Muscle of leg (tissue), 11 donors: ENCODE data around the gene IGF1. TPM values are rescaled to one million over a fixed set of nuclear protein-coding genes. Genes with fewer than 3 reads are reported as not detected.

Experiments used
- DNase-seq: peaks from one replicate; pipeline ENCODE4 v3.0.0; 2013
- H3K27ac ChIP-seq: one replicate; pipeline ENCODE4 v1.5.1; 2013; ENCODE audit warnings: mild to moderate bottlenecking, low read length, control low read depth
- H3K27me3 ChIP-seq: one replicate; pipeline ENCODE4 v1.6.1; 2013; ENCODE audit warnings: low read length; ENCODE audit not compliant: control insufficient read depth, insufficient read depth
- H3K36me3 ChIP-seq: one replicate; pipeline ENCODE4 v1.6.1; 2013; ENCODE audit warnings: low read length; ENCODE audit not compliant: control insufficient read depth, insufficient read depth
- H3K4me1 ChIP-seq: one replicate; pipeline ENCODE4 v1.6.1; 2013; ENCODE audit warnings: low read length; ENCODE audit not compliant: control insufficient read depth, insufficient read depth
- H3K4me3 ChIP-seq: one replicate; pipeline ENCODE4 v1.5.1; 2013; ENCODE audit warnings: low read length, control low read depth
- H3K9me3 ChIP-seq: replicated peaks from 2 replicates; pipeline ENCODE4 v1.6.1; 2013; ENCODE audit warnings: low read depth, low read length; ENCODE audit not compliant: control insufficient read depth
- WGBS: methylation state at CpG from one replicate; pipeline ENCODE4 v1.1.5; 2013; ENCODE audit warnings: missing lambda C conversion rate; ENCODE audit not compliant: insufficient coverage; 5-methylcytosine and 5-hydroxymethylcytosine counted together
- polyA plus RNA-seq, 8 donors: library from polyadenylated mRNA; unstranded; fragments of 120-200 nt; gene quantifications; one replicate each; pipeline versions ENCODE4 v1.2.1 to v1.2.3, GENCODE V29; 2013; ENCODE audit warnings: inconsistent platforms in 1 of 8, low replicate concordance in 1 of 8; ENCODE audit not compliant: insufficient read length in 8 of 8, insufficient read depth in 1 of 8
- total RNA-seq: library from RNA; stranded (reverse); fragments of 120-200 nt; gene quantifications from one replicate; pipeline ENCODE4 v1.2.4, GENCODE V29; 2013

IGF1 gene
- total and polyA plus RNA-seq, 9 donors = 21.0 to 41.9 (median 26.5) TPM

DNA sequence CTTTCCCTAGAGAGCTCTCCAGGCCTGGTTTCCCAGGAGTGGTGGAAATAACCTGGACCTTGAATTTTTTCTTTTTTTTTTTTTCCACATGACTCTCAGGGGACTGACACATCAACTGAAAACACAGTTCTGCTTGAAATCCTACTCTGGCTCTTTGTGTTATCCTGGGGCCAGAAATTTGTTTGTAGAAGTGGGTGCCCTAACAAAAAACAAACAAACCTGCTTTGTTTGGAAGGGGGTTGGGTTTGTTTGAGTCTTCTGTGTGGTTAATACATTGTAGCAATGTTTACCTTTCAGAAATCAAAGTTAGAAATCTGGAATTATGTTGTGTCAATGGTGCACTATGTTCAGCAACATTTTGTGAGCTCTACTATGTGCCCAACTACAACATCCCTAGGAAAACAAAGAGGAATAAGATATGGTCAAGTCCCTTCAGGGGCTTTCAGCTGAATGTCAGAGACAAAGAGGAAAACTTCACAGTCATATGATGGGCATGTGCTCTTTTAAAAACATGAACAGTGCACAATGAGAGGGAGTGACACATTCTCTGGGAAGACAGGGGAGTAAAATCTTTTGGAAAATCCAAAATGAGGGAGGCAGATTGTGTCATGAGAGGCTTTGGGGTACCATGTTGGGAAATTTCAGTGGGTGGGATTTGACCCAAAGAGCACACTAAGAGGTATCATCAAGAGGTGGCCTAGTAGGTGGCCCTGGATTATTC, 1.5 kb upstream of the IGF1 start:
- no peak for DNase-seq
- H3K4me3 ChIP-seq = no peak overlapping the region
- no peaks in the 10 kb centered on the region for H3K9me3 ChIP-seq
- no peaks in the 10 kb centered on the region for H3K27me3 ChIP-seq
- H3K4me1 ChIP-seq = peaks cover 16% of the 10 kb centered on the region
- no peaks in the 10 kb centered on the region for H3K36me3 ChIP-seq
- H3K27ac ChIP-seq = peak overlapping the region; percentile 86

DNA sequence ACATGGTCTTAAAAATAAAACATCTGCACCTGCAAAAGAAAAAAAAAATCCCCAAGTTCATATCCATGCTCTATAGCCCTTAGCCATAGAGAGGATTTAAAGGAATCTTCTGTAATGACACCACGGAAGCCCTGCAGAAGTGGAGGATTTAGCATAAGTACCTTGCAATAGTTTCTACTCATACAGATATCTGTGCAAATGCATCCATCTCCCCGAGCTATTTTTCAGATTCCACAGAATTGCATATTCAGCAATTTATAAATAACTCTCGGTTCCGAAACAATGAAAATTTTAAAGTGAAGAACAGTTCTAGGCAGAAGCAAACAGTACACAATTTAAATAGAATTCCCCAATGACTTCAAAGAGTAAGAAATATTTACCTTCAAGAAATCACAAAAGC, 424 bp downstream of the IGF1 start:
- Histone ChIP-seq H3K9me3 (no peaks in the 10 kb centered on the region), H3K27ac (peak overlapping the region; percentile 86), H3K36me3 (no peaks in the 10 kb centered on the region), H3K4me1 (peaks cover 16% of the 10 kb centered on the region), H3K4me3 (peak overlapping the region; percentile 46), H3K27me3 (no peaks in the 10 kb centered on the region)
- no CpG with 5 or more reads among the region's 4 CpGs for WGBS
- peak; percentile 63 for DNase-seq

DNA sequence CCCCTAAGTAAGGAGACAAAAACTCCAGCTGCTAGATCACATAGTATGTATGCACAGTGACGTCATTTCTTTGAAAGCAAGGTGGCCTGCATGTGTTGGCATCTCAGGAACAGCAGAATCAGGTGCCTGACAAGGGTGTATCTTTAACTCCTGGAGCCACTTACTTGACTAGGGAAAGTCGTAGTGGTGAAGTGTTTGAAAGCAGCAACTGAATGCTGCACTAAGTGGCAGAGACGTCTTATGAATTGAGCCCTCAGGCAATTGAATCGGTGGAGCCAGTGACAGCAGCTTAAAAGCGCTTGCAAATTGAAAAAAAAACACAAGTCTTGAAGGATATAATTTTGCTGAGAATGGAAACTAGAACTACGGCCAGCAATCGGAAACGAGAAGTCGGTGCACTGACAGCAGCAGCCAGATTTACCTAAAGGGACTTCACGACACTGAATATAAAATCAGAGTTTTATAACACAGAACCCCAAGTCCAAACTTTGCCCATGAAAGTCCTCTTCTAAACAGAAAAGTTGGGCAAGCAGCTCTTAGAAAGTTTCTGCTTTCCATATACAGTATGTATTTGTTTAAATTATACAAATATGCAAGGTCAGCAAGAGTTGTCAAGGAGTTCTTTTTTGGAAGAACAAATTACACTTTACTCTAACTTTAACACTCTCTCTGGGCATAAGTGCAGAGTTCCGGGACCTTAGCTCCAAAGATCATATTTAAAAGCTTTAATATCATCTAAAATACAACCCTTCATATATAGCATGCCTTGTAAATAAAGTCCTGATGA, 1.1 kb downstream of the IGF1 start:
- 9% methylated on average over 6 of the region's 11 CpGs for WGBS
- peak overlapping the region; percentile 46 for H3K4me3 ChIP-seq

DNA sequence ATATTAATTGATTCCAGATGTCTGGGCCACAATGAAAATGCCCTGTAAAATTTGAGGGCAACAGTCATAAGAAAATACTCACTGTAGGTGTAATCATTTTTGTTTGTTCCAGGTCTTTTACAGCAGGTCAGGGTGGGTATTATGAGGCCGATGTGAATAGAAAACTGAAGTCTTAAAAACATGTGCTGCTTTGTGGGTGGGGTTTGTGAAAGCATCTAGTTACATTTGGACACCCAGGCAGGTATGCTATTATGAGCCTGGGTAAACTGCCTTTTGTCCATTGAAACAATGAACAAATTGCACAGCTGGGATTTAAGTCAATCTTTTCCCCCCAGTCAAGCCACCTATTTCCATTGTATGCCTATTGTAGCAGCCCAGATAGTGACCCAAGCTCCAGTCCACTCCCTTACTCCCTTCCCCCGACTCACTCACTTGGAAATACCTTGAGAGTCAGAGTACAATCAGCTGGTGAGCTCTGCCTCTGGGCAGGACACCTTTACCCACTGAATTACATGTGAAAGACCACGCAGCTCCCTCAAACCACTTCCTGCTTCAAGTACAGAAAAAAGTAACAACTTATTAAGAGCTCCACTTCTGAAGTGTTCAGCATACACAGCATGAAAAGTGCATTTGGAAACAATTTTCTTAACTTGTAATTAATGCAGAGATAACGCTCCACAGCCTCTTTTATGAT, 1.8 kb downstream of the IGF1 start:
- Histone ChIP-seq H3K9me3 (no peaks in the 10 kb centered on the region), H3K36me3 (peaks cover 2% of the 10 kb centered on the region), H3K4me3 (peak overlapping the region; percentile 46), H3K27ac (peak overlapping the region; percentile 86), H3K4me1 (peaks cover 12% of the 10 kb centered on the region), H3K27me3 (no peaks in the 10 kb centered on the region)
- DNase-seq = no peak
- WGBS = 16% methylated on average over 2 of the region's 4 CpGs

More for the DNA sequence above, 1.1 kb downstream of the IGF1 start:
- no peaks in the 10 kb centered on the region for H3K9me3 ChIP-seq
- H3K27ac ChIP-seq = peak overlapping the region; percentile 86
- no peaks in the 10 kb centered on the region for H3K27me3 ChIP-seq
- H3K4me1 ChIP-seq = peaks cover 16% of the 10 kb centered on the region
- H3K36me3 ChIP-seq = peaks cover 2% of the 10 kb centered on the region
- DNase-seq = peak; percentile 88

DNA sequence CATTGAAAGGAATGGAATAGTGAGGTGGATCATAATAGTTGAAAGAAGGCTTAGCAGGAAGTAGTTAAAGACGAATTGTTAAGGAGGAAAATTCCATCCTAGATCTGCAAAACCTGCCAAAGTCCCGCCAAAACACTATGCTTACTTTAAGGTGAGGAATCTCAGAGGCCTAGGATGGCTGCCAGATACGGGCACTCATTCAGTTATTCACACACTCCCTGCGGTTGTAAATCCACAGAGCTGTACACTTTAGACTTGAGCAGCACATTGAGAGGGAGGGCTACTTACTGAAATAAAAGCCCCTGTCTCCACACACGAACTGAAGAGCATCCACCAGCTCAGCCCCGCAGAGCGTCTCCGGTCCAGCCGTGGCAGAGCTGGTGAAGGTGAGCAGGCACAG, 5.0 kb downstream of the IGF1 start:
- no peak overlapping the region for H3K4me3 ChIP-seq
- 86% methylated on average over 4 of the region's 9 CpGs for WGBS
- peaks cover 2% of the 10 kb centered on the region for H3K4me1 ChIP-seq
- H3K27ac ChIP-seq = no peak overlapping the region
- H3K36me3 ChIP-seq = peaks cover 2% of the 10 kb centered on the region
- no peaks in the 10 kb centered on the region for H3K9me3 ChIP-seq
- DNase-seq = no peak
- H3K27me3 ChIP-seq = no peaks in the 10 kb centered on the region

DNA sequence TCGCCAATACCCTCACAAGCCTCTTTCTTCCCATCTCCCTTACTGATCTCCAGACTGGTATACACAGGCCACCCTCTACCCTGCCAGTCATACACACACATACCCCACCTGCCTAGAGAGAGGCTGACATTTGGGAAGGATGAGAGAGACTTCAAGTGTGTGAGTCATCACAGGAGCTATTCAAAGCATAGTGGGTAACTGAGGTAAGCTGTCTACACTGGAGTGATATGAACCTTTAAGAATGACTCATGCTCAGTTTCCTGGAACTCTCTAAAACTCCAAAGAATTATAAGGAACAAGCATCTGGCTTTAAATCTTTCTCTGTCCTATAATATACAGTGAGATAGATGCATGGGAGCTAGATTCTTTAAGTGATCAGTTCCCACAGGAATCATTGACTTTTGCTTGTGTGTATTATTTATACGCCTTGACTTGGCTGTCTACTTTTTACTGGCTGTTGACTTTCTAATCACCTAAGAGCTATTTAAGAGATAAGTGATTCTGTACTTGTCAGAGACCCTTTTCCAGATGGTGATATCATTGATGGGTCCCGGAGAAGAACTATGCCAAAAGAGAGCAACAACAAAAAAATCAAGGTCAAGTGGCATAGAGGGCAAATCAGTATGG, 5.8 kb downstream of the IGF1 start:
- Histone ChIP-seq H3K4me3 (no peak overlapping the region), H3K27me3 (no peaks in the 10 kb centered on the region), H3K4me1 (peaks cover 2% of the 10 kb centered on the region), H3K36me3 (peaks cover 2% of the 10 kb centered on the region), H3K9me3 (no peaks in the 10 kb centered on the region), H3K27ac (no peak overlapping the region)
- DNase-seq = no peak
- 100% methylated on average over 2 of the region's 3 CpGs for WGBS

DNA sequence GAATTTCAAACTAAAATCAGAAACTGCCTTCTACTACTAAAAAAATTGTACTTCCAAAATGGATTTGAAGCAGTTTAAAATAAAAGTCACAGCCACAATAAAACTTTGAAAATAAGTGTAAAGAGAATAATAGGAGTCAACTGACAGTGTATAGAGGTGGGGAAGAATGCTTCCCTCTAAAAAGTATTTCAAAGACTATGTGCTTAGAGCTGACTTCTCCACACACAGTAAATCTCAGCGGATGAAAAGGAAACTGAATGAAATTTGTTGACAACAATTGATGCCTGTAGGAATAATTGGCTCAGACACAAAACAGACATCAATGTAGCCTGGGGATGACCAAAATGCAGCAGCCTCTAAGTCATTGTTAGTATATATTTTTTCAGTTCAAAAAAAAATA, 7.9 kb downstream of the IGF1 start:
- Histone ChIP-seq H3K9me3 (no peaks in the 10 kb centered on the region), H3K27me3 (no peaks in the 10 kb centered on the region), H3K36me3 (peaks cover 2% of the 10 kb centered on the region), H3K27ac (no peak overlapping the region), H3K4me1 (no peaks in the 10 kb centered on the region), H3K4me3 (no peak overlapping the region)
- no CpG with 5 or more reads among the region's 1 CpG for WGBS
- DNase-seq = no peak

DNA sequence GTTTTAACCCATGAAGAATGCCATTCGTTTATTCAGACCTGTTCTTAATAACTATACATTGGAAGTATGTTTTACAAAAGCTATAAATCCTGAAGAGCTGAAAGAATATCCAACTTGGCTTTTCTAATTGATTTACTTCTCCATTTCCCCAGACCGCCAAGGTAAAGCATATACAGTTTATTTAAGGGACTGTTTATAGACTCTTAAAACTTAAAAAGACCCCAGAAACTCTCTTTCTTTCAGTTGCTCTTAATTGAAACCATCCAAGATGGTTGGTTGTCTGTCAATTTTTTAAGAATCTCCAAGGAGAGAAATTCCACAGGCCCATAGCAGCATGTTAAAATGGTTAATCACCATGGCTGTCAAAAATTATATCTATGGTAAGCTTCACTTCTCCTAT, 8.8 kb downstream of the IGF1 start:
- H3K27me3 ChIP-seq = no peaks in the 10 kb centered on the region
- DNase-seq = no peak
- H3K9me3 ChIP-seq = no peaks in the 10 kb centered on the region
- WGBS = no CpG with 5 or more reads among the region's 2 CpGs
- H3K4me1 ChIP-seq = no peaks in the 10 kb centered on the region
- no peak overlapping the region for H3K27ac ChIP-seq
- peaks cover 2% of the 10 kb centered on the region for H3K36me3 ChIP-seq
- H3K4me3 ChIP-seq = no peak overlapping the region

DNA sequence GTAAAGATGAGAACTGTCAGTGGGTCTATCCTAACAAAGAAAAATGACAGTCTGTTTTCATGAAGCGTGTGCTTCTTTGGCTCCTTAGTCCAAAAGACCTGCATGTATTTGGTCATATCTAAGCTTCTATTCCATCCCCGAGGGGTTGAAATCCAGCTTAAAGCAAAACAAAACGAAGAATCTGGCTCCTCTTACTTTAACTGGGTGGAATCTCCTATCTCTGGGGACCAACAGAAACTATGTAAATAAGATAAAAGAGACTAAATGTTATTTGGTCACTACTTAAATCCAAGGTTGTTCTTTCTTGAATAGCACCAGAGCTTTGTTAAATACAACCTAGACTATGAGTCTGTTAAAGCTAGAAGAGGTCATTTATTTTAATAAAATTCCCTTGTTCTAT, 9.4 kb downstream of the IGF1 start:
- peak; percentile 58 for DNase-seq
- Histone ChIP-seq H3K4me1 (no peaks in the 10 kb centered on the region), H3K27ac (peak overlapping the region; percentile 6), H3K27me3 (no peaks in the 10 kb centered on the region), H3K4me3 (no peak overlapping the region), H3K36me3 (peaks cover 2% of the 10 kb centered on the region), H3K9me3 (no peaks in the 10 kb centered on the region)
- WGBS = 40% methylated on average over 1 of the region's 3 CpGs
